ENCODE measurements around the gene TRIM60. TPM values are rescaled to one million over a fixed set of nuclear protein-coding genes. Genes with fewer than 3 reads are reported as not detected.
"Not testable (repeated sequence)": the region's sequence is repeated elsewhere in the genome, so short reads cannot be mapped to it uniquely, and the experiment has no call there.

TRIM60 gene
- total RNA-seq, 1 donor from 2014 or later, result not detected

DNA sequence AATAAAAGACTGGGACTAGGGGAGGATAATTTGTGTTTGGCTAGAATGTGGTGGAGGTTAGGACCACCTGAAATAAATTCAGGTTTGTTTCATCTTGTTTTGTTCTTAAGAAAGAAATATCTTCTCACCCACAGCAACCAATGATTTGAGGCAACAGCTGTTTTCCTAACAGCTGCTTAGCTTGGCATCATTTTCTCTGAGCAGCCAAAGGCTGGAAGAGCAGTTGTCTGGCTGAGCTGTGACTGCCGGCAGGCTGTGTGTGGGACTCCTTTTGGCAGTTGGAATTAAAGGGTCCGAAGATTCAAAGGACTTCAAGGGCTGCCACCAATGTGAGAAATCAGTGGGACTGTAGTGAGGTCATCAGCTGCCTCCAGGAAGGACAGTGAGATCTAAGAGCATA, 26.9 kb downstream of the TRIM60 start:
- H3K4me1 Mint-ChIP-seq, result no peaks in the 10 kb centered on the region
- POLR2A ChIA-PET, result no interaction called here
- no peak overlapping the region for H3K27ac Mint-ChIP-seq
- DNase-seq (no peak), ATAC-seq (ENCODE audit: low read depth) (no peak)
- intact Hi-C loops (cut with micrococcal nuclease), result no loop called here
- no peaks in the 10 kb centered on the region for H3K36me3 Mint-ChIP-seq (ENCODE audit: low read depth)
- TF ChIP-seq, protein P1, sequence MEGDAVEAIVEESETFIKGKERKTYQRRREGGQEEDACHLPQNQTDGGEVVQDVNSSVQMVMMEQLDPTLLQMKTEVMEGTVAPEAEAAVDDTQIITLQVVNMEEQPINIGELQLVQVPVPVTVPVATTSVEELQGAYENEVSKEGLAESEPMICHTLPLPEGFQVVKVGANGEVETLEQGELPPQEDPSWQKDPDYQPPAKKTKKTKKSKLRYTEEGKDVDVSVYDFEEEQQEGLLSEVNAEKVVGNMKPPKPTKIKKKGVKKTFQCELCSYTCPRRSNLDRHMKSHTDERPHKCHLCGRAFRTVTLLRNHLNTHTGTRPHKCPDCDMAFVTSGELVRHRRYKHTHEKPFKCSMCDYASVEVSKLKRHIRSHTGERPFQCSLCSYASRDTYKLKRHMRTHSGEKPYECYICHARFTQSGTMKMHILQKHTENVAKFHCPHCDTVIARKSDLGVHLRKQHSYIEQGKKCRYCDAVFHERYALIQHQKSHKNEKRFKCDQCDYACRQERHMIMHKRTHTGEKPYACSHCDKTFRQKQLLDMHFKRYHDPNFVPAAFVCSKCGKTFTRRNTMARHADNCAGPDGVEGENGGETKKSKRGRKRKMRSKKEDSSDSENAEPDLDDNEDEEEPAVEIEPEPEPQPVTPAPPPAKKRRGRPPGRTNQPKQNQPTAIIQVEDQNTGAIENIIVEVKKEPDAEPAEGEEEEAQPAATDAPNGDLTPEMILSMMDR (IDR thresholded peaks at IDR 0.05), result no peak
- CTCF ChIA-PET, result no interaction called here
- H3K4me3 Mint-ChIP-seq, result no peak overlapping the region
- H3K9me3 Mint-ChIP-seq, result no peaks in the 10 kb centered on the region
- H3K27me3 Mint-ChIP-seq, result no peaks in the 10 kb centered on the region

DNA sequence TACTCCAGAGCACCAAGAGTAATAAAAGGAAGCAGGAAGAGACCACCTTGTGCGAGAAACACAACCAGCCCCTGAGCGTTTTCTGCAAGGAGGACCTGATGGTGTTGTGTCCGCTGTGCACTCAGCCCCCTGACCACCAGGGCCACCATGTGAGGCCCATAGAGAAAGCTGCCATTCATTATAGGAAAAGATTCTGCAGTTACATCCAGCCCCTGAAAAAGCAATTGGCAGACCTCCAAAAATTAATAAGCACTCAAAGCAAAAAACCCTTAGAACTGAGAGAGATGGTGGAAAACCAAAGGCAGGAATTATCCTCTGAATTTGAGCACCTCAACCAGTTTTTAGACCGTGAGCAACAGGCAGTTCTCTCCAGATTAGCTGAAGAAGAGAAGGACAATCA, 27.6 kb downstream of the TRIM60 start:
- Mint-ChIP-seq H3K27me3 (no peaks in the 10 kb centered on the region), H3K27ac (no peak overlapping the region), H3K4me3 (no peak overlapping the region), H3K36me3 (ENCODE audit: low read depth) (no peaks in the 10 kb centered on the region), H3K9me3 (no peaks in the 10 kb centered on the region), H3K4me1 (no peaks in the 10 kb centered on the region)
- no peak for ATAC-seq (ENCODE audit: low read depth)
- ChIA-PET CTCF (no interaction called here), POLR2A (no interaction called here)
- intact Hi-C loops (cut with micrococcal nuclease), result no loop called here
- no peak for DNase-seq
- TF ChIP-seq, protein P1 (IDR thresholded peaks at IDR 0.05), result no peak

DNA sequence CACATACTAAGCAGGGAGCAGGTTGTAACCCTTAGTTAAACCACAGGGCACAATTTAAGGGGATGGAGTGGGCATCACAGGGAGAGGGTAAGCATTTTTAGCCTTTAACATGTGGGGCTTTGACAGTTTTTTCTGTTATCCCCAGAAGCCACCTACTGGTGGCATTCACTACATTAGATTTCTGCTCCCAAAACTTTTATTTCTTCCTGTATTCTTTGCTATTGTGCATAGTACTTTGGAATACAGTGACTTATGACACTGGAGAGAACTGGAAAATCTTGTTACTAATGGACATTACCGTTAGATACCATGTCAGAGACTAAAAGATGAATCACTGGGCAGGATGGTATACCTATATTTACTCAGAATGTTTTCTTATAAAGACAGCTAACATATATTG, 29.1 kb downstream of the TRIM60 start:
- no peak for ATAC-seq (ENCODE audit: low read depth)
- H3K4me3 Mint-ChIP-seq, result no peak overlapping the region
- H3K36me3 Mint-ChIP-seq (ENCODE audit: low read depth), result peaks cover 6% of the 10 kb centered on the region
- TF ChIP-seq, protein P1 (IDR thresholded peaks at IDR 0.05), result no peak
- DNase-seq, result no peak
- ChIA-PET POLR2A (no interaction called here), CTCF (no interaction called here)
- H3K9me3 Mint-ChIP-seq, result no peaks in the 10 kb centered on the region
- H3K27ac Mint-ChIP-seq, result no peak overlapping the region
- H3K4me1 Mint-ChIP-seq, result no peaks in the 10 kb centered on the region
- intact Hi-C loops (cut with micrococcal nuclease), result no loop called here
- no peaks in the 10 kb centered on the region for H3K27me3 Mint-ChIP-seq

DNA sequence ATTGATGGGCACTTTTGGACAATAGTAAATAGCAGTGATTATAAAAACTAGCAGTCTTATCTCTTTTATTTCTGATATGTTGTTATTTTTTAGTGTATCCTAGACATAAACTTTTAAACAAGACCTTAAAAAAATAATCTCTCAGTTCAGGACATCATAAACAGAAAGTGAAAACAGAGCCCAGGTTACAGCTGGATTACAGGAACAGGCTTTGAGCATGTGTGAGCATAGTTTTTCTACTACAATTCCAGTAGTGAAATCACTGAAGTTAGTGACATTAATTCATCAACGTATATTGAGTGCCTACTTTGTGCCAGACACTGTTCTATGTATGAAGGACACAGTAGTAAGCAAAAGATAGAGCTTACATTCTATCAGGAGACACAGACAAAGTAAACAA, 38.8 kb downstream of the TRIM60 start:
- intact Hi-C loops (cut with micrococcal nuclease), result no loop called here
- H3K4me3 Mint-ChIP-seq, result no peak overlapping the region
- DNase-seq, result no peak
- TF ChIP-seq, protein P1 (IDR thresholded peaks at IDR 0.05), result no peak
- H3K27ac Mint-ChIP-seq, result no peak overlapping the region
- ChIA-PET POLR2A (interaction anchor here (0.7 kb wide), 1 partner anchor 93 kb away, joined by 5 read pairs; no protein-coding TSS in a partner anchor), CTCF (no interaction called here)
- H3K4me1 Mint-ChIP-seq, result no peaks in the 10 kb centered on the region
- no peaks in the 10 kb centered on the region for H3K27me3 Mint-ChIP-seq
- H3K36me3 Mint-ChIP-seq (ENCODE audit: low read depth), result peaks cover 11% of the 10 kb centered on the region
- no peaks in the 10 kb centered on the region for H3K9me3 Mint-ChIP-seq
- ATAC-seq (ENCODE audit: low read depth), result no peak

DNA sequence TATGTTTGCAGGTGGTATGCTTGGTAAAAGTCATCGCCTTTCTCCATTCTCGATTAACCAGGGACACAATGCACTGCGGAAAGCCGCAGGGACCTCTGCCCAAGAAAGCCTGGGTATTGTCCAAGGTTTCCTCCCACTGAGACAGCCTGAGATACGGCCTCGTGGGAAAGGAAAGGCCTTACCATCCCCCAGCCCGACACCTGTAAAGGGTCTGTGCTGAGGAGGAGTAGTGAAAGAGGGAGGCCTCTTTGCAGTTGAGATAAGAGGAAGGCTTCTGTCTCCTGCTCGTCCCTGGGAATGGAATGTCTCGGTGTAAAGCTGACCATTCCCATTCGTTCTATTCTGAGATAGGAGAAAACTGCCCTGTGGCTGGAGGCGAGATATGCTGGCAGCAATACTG, 41.5 kb downstream of the TRIM60 start:
- DNase-seq; CTCF ChIA-PET; POLR2A ChIA-PET; intact Hi-C loops (cut with micrococcal nuclease); H3K9me3 Mint-ChIP-seq; H3K4me1 Mint-ChIP-seq; H3K27me3 Mint-ChIP-seq; ATAC-seq (ENCODE audit: low read depth); H3K4me3 Mint-ChIP-seq; H3K27ac Mint-ChIP-seq: not testable (repeated sequence)
- H3K36me3 Mint-ChIP-seq (ENCODE audit: low read depth), result peaks cover 31% of the 10 kb centered on the region

DNA sequence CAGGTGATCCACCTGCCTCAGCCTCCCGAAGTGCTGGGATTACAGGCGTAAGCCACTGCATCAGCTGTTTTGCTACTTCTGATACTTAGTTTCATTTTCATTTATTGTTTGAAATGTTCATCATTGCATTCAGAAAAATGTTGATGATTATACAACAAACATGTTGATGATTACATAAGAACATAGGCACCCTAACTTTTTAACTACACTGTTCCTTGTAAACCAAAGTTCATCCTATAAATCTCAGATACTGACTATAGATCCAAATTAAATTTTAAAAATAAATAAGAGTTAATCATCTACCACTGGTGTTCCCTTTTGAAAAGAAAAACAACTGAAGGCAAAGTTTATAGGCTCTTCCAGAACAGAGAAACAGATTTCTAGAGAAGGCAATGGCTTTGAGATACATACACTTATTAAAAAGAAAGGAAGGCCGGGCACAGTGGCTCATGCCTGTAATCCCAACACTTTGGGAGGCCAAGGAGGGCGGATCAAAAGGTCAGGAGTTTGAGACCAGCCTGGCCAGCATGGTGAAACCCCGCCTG, 45.3 kb downstream of the TRIM60 start:
- intact Hi-C loops (cut with micrococcal nuclease), result no loop called here
- Mint-ChIP-seq H3K4me3 (no peak overlapping the region), H3K27me3 (no peaks in the 10 kb centered on the region), H3K27ac (no peak overlapping the region), H3K36me3 (ENCODE audit: low read depth) (peaks cover 43% of the 10 kb centered on the region), H3K4me1 (no peaks in the 10 kb centered on the region), H3K9me3 (no peaks in the 10 kb centered on the region)
- TF ChIP-seq, protein P1 (IDR thresholded peaks at IDR 0.05), result no peak
- DNase-seq, result no peak
- POLR2A ChIA-PET, result interaction anchor here (0.6 kb wide), 1 partner anchor 105 kb away, joined by 4 read pairs; no protein-coding TSS in a partner anchor
- ATAC-seq (ENCODE audit: low read depth), result no peak
- CTCF ChIA-PET, result no interaction called here
